GM19099 (cell line): ENCODE results near the gene SMIM11.
"Not testable (repeated sequence)": the region's sequence is repeated elsewhere in the genome, so short reads cannot be mapped to it uniquely, and the experiment has no call there.

Experiments used
- POLR2A ChIP-seq: IDR thresholded peaks from 3 replicates; pipeline ENCODE4 v1.6.1; 2011; ENCODE audit warnings: low read depth; ENCODE audit not compliant: insufficient read length; ENCODE audit errors: extremely low read depth

The SMIM11 gene

GRCh38 chr21:34367320-34367935 is 7.9 kb upstream of the SMIM11 start:
- no peak for TF ChIP-seq POLR2A

- TF ChIP-seq POLR2A: no peak
Observed at GRCh38 chr21:34369741-34370140, 5.6 kb upstream of the SMIM11 start.

- TF ChIP-seq POLR2A: no peak
Observed at GRCh38 chr21:34372321-34372720, 3.0 kb upstream of the SMIM11 start.

DNA sequence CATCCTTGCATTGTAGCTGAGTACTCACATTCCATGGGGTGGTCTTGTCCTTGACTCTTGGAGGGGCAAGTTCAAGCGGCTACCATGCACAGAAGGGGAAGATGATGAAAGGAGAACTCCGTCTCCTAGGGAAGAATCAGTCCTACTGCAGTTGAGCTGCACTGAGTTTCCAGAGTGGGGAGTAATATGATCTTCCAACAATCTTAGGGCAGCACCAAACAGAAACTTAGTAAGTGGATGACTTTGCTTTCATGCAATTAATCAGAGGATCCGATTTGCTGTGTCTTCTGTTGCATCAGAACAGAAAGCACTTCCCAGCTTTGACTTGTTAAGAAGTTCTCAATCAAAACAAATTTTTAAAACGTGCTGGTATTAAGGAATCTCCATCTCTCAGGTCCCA is 48.5 kb downstream of the SMIM11 start, which contains the start of gene SMIM34:
Gene SMIM34 (minus strand): TSS at position 147 of the 400 bp plus-strand sequence. CDS start 112 bp downstream, at position 35.
- not testable (repeated sequence) for TF ChIP-seq POLR2A
